ENCODE data around the gene LSAMP. TPM values are rescaled to one million over a fixed set of nuclear protein-coding genes. Genes with fewer than 3 reads are reported as not detected.
A peak's percentile ranks its signal among the peaks of the same experiment; 100 is the strongest.

The LSAMP gene
- total and polyA plus RNA-seq, 9 of the 15 experiments (the other 6 are each of a cell fraction or from before 2014, with no cell fraction given) = 0.09 to 0.11 TPM; not detected in 7

GRCh38 chr3:115819785-115820384 lies 625.4 kb downstream of the LSAMP start (continued):
- TF ChIP-seq MAZ (CRISPR knock-in tag; conservative IDR thresholded peaks at IDR 0.05 in 1 of 2, IDR thresholded peaks at IDR 0.05 in 1 of 2) = no peak
- no peak for TF ChIP-seq ZNF589 (CRISPR knock-in tag; IDR thresholded peaks at IDR 0.05; ENCODE audit: low read depth)
- TF ChIP-seq REST (IDR thresholded peaks at IDR 0.05; ENCODE audit: borderline replicate concordance) = peak; percentile 71; the same call in 1 of the 2 replicates
- TF ChIP-seq REST (CRISPR knock-in tag; IDR thresholded peaks at IDR 0.05; ENCODE audit: low read depth) = no peak
- TF ChIP-seq, protein P1, sequence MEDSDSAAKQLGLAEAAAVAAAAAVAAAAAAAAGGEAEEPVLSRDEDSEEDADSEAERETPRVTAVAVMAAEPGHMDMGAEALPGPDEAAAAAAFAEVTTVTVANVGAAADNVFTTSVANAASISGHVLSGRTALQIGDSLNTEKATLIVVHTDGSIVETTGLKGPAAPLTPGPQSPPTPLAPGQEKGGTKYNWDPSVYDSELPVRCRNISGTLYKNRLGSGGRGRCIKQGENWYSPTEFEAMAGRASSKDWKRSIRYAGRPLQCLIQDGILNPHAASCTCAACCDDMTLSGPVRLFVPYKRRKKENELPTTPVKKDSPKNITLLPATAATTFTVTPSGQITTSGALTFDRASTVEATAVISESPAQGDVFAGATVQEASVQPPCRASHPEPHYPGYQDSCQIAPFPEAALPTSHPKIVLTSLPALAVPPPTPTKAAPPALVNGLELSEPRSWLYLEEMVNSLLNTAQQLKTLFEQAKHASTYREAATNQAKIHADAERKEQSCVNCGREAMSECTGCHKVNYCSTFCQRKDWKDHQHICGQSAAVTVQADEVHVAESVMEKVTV (CRISPR knock-in tag; IDR thresholded peaks at IDR 0.05) = peak; percentile 73; the same call in 1 of the 2 replicates
- TF ChIP-seq ZNF384 (IDR thresholded peaks at IDR 0.05; ENCODE audit: low read depth, low read length) = peak; percentile 99
- TF ChIP-seq, protein P2, sequence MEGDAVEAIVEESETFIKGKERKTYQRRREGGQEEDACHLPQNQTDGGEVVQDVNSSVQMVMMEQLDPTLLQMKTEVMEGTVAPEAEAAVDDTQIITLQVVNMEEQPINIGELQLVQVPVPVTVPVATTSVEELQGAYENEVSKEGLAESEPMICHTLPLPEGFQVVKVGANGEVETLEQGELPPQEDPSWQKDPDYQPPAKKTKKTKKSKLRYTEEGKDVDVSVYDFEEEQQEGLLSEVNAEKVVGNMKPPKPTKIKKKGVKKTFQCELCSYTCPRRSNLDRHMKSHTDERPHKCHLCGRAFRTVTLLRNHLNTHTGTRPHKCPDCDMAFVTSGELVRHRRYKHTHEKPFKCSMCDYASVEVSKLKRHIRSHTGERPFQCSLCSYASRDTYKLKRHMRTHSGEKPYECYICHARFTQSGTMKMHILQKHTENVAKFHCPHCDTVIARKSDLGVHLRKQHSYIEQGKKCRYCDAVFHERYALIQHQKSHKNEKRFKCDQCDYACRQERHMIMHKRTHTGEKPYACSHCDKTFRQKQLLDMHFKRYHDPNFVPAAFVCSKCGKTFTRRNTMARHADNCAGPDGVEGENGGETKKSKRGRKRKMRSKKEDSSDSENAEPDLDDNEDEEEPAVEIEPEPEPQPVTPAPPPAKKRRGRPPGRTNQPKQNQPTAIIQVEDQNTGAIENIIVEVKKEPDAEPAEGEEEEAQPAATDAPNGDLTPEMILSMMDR (IDR thresholded peaks at IDR 0.05 in 2 of 3, conservative IDR thresholded peaks at IDR 0.05 in 1 of 3; ENCODE audit: insufficient read depth in 2 of 3, low read depth in 1 of 3, low read length in 3 of 3) = peak; percentile 89 to 100 (median 99)
